Measurements from ENCODE around the gene FHL5. TPM values are rescaled to one million over a fixed set of nuclear protein-coding genes. Genes with fewer than 3 reads are reported as not detected.
A peak's percentile ranks its signal among the peaks of the same experiment; 100 is the strongest.
"Not testable (repeated sequence)": the region's sequence is repeated elsewhere in the genome, so short reads cannot be mapped to it uniquely, and the experiment has no call there.

FHL5 gene
- polyA plus RNA-seq, 1 donor from 2014 or later: not detected

- Mint-ChIP-seq H3K27ac (no peak overlapping the region), H3K9me3 (no peaks in the 10 kb centered on the region), H3K27me3 (no peaks in the 10 kb centered on the region), H3K4me3 (no peak overlapping the region), H3K4me1 (peaks cover 0 to 5% (median 0%) of the 10 kb centered on the region in 3 donors), H3K36me3 (no peaks in the 10 kb centered on the region)
These were observed 68.3 kb downstream of the FHL5 start for GRCh38 chr6:96631248-96631647.

GRCh38 chr6:96637979-96638378, 75.1 kb downstream of the FHL5 start:
- H3K27me3 Mint-ChIP-seq: peaks cover 14% of the 10 kb centered on the region
- not testable (repeated sequence) for H3K36me3 Mint-ChIP-seq, H3K4me1 Mint-ChIP-seq, H3K4me3 Mint-ChIP-seq, H3K27ac Mint-ChIP-seq, H3K9me3 Mint-ChIP-seq

- H3K27me3 Mint-ChIP-seq: peaks cover 3% of the 10 kb centered on the region
- no peaks in the 10 kb centered on the region for H3K36me3 Mint-ChIP-seq
- no peak overlapping the region for H3K4me3 Mint-ChIP-seq
- peaks cover 0 to 2% (median 0%) of the 10 kb centered on the region in 3 donors for H3K9me3 Mint-ChIP-seq
- H3K27ac Mint-ChIP-seq: no peak overlapping the region
- H3K4me1 Mint-ChIP-seq: no peaks in the 10 kb centered on the region
These were observed 82.2 kb downstream of the FHL5 start for GRCh38 chr6:96645106-96645505.

GRCh38 chr6:96649926-96650325, 87.0 kb downstream of the FHL5 start:
- peaks cover 4% of the 10 kb centered on the region for H3K27me3 Mint-ChIP-seq
- H3K36me3 Mint-ChIP-seq: no peaks in the 10 kb centered on the region
- H3K4me3 Mint-ChIP-seq: no peak overlapping the region
- H3K27ac Mint-ChIP-seq: no peak overlapping the region
- H3K9me3 Mint-ChIP-seq: no peaks in the 10 kb centered on the region
- peaks cover 0 to 9% (median 0%) of the 10 kb centered on the region in 3 donors for H3K4me1 Mint-ChIP-seq

- peaks cover 0 to 9% (median 0%) of the 10 kb centered on the region in 3 donors for H3K4me1 Mint-ChIP-seq
- H3K4me3 Mint-ChIP-seq: no peak overlapping the region
- peaks cover 6% of the 10 kb centered on the region for H3K27me3 Mint-ChIP-seq
- no peak overlapping the region for H3K27ac Mint-ChIP-seq
- H3K9me3 Mint-ChIP-seq: no peaks in the 10 kb centered on the region
- H3K36me3 Mint-ChIP-seq: no peaks in the 10 kb centered on the region
These were observed 88.9 kb downstream of the FHL5 start for GRCh38 chr6:96651816-96652215.

- H3K27me3 Mint-ChIP-seq: peaks cover 11% of the 10 kb centered on the region
- peaks cover 0 to 9% (median 0%) of the 10 kb centered on the region in 3 donors for H3K4me1 Mint-ChIP-seq
- H3K9me3 Mint-ChIP-seq: no peaks in the 10 kb centered on the region
- no peak overlapping the region for H3K27ac Mint-ChIP-seq
- no peak overlapping the region for H3K4me3 Mint-ChIP-seq
- H3K36me3 Mint-ChIP-seq: no peaks in the 10 kb centered on the region
These were observed 89.6 kb downstream of the FHL5 start for GRCh38 chr6:96652552-96652951.

- Mint-ChIP-seq H3K4me3 (no peak overlapping the region), H3K27me3 (peaks cover 11% of the 10 kb centered on the region), H3K36me3 (no peaks in the 10 kb centered on the region), H3K4me1 (peaks cover 0 to 9% (median 0%) of the 10 kb centered on the region in 3 donors), H3K27ac (no peak overlapping the region), H3K9me3 (no peaks in the 10 kb centered on the region)
These were observed 90.3 kb downstream of the FHL5 start for GRCh38 chr6:96653181-96653580.

- peak overlapping the region in 1 of 3 donors; percentile 9 for H3K27ac Mint-ChIP-seq
- H3K4me1 Mint-ChIP-seq: peaks cover 0 to 6% (median 0%) of the 10 kb centered on the region in 3 donors
- H3K36me3 Mint-ChIP-seq: no peaks in the 10 kb centered on the region
- peaks cover 0 to 2% (median 0%) of the 10 kb centered on the region in 3 donors for H3K9me3 Mint-ChIP-seq
- H3K4me3 Mint-ChIP-seq: no peak overlapping the region
- H3K27me3 Mint-ChIP-seq: peaks cover 9% of the 10 kb centered on the region
These were observed 93.6 kb downstream of the FHL5 start for GRCh38 chr6:96656567-96656966.

- Mint-ChIP-seq H3K36me3 (no peaks in the 10 kb centered on the region), H3K4me1 (no peaks in the 10 kb centered on the region)
These were observed 94.4 kb downstream of the FHL5 start for GRCh38 chr6:96657344-96657743.

GRCh38 chr6:96659084-96659845, 96.3 kb downstream of the FHL5 start:
- no peak overlapping the region for H3K4me3 Mint-ChIP-seq
- peaks cover 7% of the 10 kb centered on the region for H3K27me3 Mint-ChIP-seq
- no peaks in the 10 kb centered on the region for H3K36me3 Mint-ChIP-seq
- peaks cover 0 to 5% (median under 1%) of the 10 kb centered on the region in 3 donors for H3K9me3 Mint-ChIP-seq
- no peaks in the 10 kb centered on the region for H3K4me1 Mint-ChIP-seq
- no peak overlapping the region for H3K27ac Mint-ChIP-seq

More at GRCh38 chr6:96657344-96657743, 94.4 kb downstream of the FHL5 start:
- Mint-ChIP-seq H3K27me3 (peaks cover 7% of the 10 kb centered on the region), H3K27ac (no peak overlapping the region), H3K9me3 (peaks cover 0 to 3% (median 0%) of the 10 kb centered on the region in 3 donors), H3K4me3 (no peak overlapping the region)

Other genes with a start within 250 kb of the FHL5 start
- gene UFL1, start 41.3 kb upstream of the FHL5 start, polyA plus RNA-seq: 16.8 TPM